GM21381 (cell line): Measurements from ENCODE around the gene PDF.
"Not testable (repeated sequence)": the region's sequence is repeated elsewhere in the genome, so short reads cannot be mapped to it uniquely, and the experiment has no call there.

ENCODE experiments used
- ATAC-seq: cut with Tn5 transposase; IDR thresholded peaks from one replicate; pipeline ENCODE4 v1.9.1; 2021; ENCODE audit warnings: mild to moderate bottlenecking, moderate library complexity; ENCODE audit not compliant: unreplicated experiment

The PDF gene

GRCh38 chr16:69318177-69318910 lies 12.0 kb downstream of the PDF start:
- ATAC-seq: no peak

DNA sequence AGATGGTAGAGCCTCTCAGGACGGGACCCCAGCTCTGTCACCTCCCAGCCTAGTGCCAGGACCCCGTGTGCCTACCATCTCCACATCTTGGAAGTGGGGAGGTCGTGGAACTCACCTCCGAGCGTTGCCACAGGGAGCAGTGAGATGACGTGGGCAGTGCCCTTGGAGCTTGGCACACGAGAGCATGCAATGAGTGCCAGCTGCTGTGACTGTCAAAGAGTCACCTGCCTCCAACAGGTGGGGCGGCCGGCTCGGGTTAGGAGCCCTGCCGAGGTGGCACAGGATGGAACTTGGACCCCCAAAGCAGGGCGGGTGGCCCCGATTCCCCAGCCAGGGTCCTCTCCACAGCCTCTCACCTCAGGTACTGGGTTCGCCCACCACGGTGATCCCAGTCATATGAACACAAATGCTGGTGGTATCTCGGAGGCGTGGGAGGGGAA lies 13.8 kb downstream of the PDF start:
- ATAC-seq: no peak

DNA sequence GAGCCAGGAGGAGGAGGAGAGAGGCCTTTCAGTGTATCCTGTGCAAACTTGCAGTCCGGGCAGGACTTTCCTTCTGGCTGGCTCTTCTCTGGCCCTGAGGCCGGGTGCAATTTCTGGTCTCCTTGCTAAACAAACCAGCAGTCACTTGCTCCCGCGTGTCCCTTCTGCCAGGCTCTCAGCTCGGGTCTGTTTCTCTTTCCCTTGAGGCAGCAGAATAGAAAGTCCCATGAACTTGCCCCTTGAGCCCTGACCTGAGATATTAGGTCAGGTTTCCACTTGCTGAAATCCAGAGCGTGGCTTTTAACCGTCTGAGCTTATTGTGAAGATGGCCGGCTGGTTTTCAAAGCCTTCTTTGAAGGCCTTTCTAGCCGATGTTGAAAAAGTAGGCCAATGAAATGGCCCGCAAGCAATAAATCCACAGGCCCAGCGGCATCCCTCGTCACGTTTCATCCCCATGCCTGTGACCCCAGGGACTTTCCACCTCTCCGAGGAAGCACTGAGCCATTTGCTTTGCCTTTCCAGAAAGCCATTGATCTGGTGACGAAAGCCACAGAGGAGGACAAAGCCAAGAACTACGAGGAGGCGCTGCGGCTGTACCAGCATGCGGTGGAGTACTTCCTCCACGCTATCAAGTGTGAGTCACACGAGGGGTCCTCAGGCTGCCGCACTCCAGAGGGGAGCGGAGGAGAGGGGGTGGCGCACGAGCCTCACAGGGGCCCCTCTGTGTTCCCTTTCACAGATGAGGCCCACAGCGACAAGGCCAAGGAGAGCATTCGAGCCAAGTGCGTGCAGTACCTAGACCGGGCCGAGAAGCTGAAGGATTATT lies 14.7 kb downstream of the PDF start:
- ATAC-seq: no peak

- ATAC-seq: no peak
These were observed 15.9 kb downstream of the PDF start for GRCh38 chr16:69314534-69314933.

DNA sequence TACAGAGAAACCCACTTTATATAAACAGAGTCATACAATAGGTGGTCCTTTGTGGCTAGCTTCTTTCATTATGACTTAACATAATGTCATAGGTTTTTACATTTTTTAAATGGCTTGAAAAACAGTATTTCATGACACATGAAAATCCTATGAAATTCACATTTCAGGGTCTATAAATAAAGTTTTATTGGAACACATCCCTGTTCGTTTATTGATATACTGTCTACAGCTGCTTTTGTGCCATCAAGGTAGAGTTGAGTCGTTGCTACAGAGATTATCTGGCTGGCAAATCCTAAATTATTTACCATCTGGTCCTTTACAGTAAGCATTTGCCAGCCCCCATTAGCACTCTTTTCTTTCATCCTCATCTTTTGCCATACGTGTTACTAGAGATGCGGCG lies 16.9 kb downstream of the PDF start:
- ATAC-seq: no peak

GRCh38 chr16:69311533-69312387 lies 18.6 kb downstream of the PDF start:
- ATAC-seq: peak; percentile 44

DNA sequence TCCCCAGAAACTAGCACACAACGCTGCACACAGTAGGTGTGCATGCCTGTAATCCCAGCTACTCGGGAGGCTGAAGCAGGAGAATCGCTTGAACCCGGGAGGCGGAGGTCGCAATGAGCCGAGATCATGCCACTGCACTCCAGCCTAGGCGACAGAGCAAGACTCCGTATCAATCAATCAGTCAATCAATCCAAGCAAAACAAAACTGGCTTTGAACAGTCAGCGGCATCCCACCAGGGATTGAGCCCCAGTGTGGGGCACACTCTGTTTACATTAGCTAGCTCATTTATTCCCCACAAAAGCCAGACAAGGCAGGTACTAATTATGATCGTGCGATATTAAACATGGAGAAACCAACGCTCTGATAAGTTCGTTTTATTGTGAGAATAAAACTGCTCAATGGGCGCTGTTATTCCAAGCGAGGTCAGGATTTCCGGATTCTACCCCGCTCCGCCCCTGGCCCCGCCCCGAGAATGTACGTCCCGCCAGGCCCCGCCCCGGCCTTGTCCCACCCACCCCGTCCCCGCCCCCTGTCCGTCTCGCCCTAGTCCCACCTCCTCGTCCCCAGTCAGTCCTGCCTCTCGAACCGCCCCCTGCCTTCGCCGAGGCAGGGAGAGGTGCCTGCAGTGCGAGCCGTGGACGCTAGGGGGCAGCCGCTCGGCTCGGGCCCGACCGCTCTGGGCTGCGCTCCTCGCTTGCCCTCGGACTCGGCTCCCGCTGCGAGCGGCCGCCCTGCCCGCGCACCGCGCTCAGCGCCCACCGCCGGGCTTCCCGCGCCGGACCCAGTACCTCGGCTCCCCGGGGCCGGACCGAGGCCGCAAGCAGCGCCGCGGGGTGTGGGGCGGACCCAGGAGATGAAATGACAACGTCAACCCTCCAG lies 19.5 kb downstream of the PDF start, which contains the start of gene VPS4A:
TSS of gene VPS4A (plus strand) at position 698 of the 880 bp plus-strand sequence. CDS start at position 860, 162 bp downstream.
- peak; percentile 96 for ATAC-seq

DNA sequence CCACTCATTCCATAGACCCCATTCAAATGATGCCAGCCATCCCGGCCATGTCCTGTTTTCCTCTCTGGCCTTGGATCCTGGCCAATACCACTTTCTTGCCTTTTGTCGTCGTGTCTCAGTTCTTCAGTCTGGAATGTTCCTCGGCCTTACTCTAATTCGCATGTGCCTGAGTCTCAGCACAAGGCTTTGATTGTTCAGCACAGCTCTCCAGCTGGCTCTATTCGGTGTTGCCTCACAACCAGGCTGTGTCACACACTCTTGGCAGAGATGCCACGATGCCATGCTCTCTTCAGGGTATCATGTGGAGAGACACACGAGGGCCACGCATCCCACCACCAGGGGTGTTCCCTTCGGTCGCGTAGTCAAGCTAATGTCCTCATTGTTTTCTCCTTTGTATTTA lies 21.1 kb downstream of the PDF start:
- ATAC-seq: no peak

- ATAC-seq: no peak
These were observed 22.5 kb downstream of the PDF start for GRCh38 chr16:69307856-69308255.

GRCh38 chr16:69307091-69307490 lies 23.3 kb downstream of the PDF start:
- ATAC-seq: no peak

DNA sequence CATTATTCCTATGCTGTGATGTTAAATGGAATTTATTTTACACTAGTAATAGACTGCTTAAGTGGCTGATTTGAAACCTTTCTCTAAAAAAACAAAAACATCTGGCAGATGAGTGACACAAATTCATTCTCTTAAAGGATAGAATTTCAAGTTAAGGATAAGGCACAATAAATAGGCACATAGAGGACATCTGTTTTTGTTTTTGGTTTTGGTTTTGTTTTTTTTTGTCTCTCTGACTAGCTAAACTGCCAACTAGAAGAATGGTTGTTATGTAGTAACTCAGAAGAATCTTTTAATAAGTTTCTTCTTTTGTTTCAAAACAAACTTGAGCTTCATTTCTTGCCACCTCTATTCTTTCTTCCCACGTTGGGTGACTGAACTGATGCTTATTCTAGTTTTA lies 24.4 kb downstream of the PDF start:
- no peak for ATAC-seq

DNA sequence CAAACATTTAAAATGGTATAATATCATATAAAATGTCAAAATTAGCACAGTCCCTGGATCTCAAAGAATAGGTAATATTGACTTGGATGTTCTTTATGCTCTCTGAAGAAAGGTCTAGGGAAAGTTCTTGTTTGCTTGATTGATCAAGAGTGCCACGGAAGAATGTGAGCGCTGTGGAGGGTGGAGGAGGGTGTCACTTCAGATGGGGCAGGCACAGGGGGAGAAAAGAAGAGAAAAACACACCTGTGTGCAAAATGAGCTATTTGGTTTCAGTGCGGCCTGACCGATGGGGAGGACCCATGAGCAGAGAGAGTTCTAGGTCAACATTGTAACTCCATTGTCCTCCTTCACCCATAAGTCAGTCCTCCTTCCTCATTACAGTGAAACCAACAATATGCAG lies 28.1 kb downstream of the PDF start:
- ATAC-seq: no peak

GRCh38 chr16:69301861-69302260 lies 28.5 kb downstream of the PDF start:
- ATAC-seq: no peak

- no peak for ATAC-seq
These were observed 29.2 kb downstream of the PDF start for GRCh38 chr16:69301187-69301586.

GRCh38 chr16:69298261-69298660 lies 32.1 kb downstream of the PDF start:
- no peak for ATAC-seq

DNA sequence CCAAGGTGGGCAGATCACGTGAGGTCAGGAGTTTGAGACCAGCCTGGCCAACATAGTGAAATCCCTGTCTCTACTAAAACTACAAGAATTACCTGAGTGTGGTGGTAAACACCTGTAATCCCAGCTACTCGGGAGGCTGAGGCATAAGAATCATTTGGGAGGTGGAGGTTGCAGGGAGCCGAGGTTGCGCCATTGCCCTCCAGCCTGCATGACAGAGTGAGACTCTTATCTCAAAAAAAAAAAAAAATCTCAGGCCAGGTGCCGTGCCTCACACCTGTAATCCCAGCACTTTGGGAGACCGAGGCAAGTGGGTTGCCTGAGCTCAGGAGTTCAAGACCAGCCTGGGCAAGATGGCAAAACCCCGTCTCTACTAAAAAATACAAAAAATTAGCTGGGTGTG lies 33.6 kb downstream of the PDF start:
- ATAC-seq: not testable (repeated sequence)

DNA sequence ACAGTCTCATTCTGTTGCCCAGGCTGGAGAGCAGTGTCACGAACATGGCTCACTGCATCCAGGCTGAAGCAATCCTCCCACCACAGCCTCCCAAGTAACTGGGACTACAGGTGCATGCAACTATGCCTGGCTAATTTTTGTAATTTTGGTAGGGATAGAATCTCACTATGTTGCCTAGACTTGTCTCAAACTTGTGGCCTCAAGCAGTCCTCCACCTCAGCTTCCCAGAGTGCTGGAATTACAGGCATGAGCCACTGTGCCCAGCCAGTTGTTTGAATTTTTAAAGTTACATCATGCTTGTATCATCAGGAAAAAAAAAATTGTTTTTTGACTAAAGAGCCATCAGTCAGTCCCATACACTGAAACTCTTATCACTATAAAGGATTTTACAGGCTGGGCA lies 36.3 kb downstream of the PDF start:
- ATAC-seq: no peak

DNA sequence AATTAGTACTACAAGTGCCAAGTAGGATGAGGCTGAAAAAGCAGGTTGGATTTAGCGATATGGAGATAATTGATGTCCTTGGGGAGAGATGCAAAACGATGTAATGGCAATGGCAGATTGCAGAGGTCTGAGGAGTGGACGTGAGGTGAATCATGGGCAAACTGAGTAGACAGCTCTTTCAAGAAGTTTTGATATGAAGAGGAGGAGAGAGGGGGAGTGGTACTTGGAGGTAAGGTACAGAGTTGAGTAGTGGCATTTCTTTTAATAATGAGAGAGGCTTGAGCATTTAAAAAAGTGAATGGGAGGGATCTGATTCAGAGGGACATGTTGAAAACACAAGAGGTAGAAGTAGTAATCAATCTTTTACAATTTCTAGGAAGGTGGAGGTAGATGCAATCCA lies 37.0 kb downstream of the PDF start:
- ATAC-seq: no peak

- ATAC-seq: not testable (repeated sequence)
These were observed 38.7 kb downstream of the PDF start for GRCh38 chr16:69291657-69292056.
